ENCODE measurements around the gene EHD4.
A peak's percentile ranks its signal among the peaks of the same experiment; 100 is the strongest.

The EHD4 gene

GRCh38 chr15:41852736-41853590 is 119.4 kb downstream of the EHD4 start:
- DNase-seq: peak; percentile 30

DNA sequence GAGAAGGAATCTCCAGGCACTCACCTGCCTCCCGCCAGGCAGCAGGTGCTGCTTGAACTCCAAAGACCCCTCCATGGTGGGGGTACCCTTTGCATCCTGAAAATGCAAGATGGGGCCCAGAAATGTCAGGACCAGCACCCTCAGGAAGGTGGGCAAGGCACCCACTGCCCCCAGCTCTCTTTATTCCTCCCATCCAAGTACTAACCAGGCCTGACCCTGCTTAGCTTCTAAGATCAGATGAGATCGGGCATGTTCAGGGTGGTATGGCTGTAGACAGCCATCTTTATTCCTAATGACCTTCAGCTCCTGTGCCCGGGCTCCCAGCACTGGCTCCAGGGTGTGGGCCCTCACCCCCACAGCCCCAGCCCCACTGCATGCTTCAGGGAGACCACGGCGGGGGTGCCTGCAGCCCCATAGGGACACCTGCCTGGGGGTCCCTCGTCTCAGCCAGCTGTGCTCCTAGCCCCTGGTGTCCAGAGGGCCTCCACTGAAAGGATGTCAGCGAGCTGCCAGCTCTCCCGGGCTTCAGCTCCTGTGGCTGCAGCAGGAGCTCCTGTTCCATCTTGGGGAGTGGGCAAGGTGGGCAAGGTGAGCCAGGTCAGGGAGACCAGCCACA is 120.5 kb downstream of the EHD4 start:
- no peak for DNase-seq

- peak; percentile 66 for DNase-seq
Observed at GRCh38 chr15:41851167-41851523, 121.2 kb downstream of the EHD4 start.

DNA sequence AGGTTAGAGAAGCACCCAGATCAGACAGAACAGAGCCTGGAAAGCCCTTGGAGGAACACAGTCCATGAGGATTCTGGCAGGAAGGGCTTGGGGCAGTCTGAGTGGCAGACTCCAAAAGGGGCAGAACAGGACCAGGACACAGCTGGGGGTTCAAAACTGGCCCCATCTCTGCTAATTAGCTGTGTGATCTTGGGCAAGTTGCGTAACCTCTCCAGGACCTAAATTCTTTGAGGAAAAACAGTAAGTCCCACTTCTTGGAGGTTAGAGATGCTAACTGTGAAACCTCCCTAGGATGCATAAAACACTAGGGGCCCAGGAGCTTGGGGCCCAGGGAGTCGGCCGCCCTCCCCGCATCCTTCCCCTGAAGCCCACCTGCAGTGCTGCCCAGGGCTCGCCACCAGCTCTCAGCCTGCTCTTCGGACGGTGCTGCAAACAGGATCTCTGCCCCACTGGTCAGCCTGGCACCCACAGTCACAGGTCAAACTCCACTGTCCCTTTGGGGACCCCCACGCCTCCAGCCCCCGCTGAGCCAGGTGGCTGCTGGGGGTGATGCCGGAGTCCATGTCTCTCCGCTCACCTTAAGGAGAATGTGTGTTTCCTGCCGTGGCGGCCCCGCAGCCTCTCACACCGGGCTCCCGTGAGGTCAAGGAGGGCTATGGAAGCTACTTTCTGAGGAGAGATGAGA is 121.7 kb downstream of the EHD4 start:
- no peak for DNase-seq

- DNase-seq: no peak
Observed at GRCh38 chr15:41849861-41850260, 122.5 kb downstream of the EHD4 start.

DNA sequence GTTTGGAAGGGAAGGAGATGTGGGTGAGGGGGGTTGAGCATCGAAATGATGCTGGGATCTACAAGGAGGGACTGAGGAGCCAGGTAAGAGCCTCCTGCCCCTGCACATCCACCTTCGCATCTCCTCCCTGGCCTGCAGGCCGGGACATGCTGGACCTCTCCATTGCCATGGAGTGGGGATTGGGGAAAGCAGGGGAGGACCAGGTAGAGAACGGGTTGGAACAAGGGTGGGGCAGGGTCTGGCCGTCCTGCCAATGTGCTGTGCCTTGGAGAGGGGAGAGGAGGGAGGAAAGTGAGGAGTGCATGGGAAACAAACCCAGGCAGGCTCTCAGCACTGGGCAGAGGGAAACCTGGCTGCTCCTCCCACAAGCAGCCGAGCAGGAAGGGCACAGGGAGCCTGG is 123.2 kb downstream of the EHD4 start:
- no peak for DNase-seq

DNA sequence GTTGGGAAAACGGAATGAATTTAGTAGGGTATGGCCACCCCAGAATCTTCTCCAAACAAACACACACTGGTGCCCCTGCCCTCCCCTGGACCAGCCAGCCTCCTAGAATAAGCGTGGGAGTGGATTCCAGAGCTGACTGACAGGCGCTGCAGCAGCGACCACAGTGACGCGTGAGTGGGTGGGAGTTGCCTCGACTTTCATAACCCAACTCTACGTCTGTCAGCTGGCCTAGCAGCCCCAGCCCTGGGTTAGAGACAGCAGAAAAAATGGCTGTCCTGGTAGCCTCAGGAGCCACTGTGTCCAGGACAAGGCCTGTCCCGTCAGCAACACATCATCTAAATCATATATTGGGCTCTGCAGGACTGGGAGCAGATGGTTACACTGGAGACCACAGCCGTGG is 123.7 kb downstream of the EHD4 start:
- no peak for DNase-seq

GRCh38 chr15:41847981-41848380 is 124.4 kb downstream of the EHD4 start:
- peak; percentile 9 for DNase-seq

GRCh38 chr15:41847206-41847605 is 125.2 kb downstream of the EHD4 start:
- DNase-seq: no peak

Measured in NCI-H2171 treated with DMSO at 0.1 percent for 48 hours (cell line).